ENCODE measurements around the gene POU1F1.
"Not testable (repeated sequence)": the region's sequence is repeated elsewhere in the genome, so short reads cannot be mapped to it uniquely, and the experiment has no call there.

GRCh38 chr3:87305031-87305430, 28.6 kb upstream of the POU1F1 start:
- not testable (repeated sequence) for TF ChIP-seq CTCF (conservative IDR thresholded peaks at IDR 0.05; ENCODE audit: low read depth, low read length); POLR2A (IDR thresholded peaks at IDR 0.05; ENCODE audit: low read depth, low read length); SMC3 (IDR thresholded peaks at IDR 0.05; ENCODE audit: low read depth, low read length); BHLHE40 (IDR thresholded peaks at IDR 0.05; ENCODE audit: low read depth, low read length); ELK1 (IDR thresholded peaks at IDR 0.05; ENCODE audit: borderline replicate concordance, low read depth, low read length); RFX5 (IDR thresholded peaks at IDR 0.05; ENCODE audit: low read depth, low read length); CHD1 (IDR thresholded peaks at IDR 0.05; ENCODE audit: low read depth, low read length); RCOR1 (IDR thresholded peaks at IDR 0.05; ENCODE audit: insufficient replicate concordance, low read length); RAD21 (IDR thresholded peaks at IDR 0.05; ENCODE audit: low read length); USF2 (IDR thresholded peaks at IDR 0.05; ENCODE audit: low read depth, low read length)

Measured in IMR-90 (cell line).